Kidney (tissue), 14 donors: ENCODE results near the gene CNPY2. TPM values are rescaled to one million over a fixed set of nuclear protein-coding genes. Genes with fewer than 3 reads are reported as not detected.

ENCODE experiments used
- DNase-seq, 5 donors: peaks; one replicate each; pipeline ENCODE4 v3.0.0-alpha.2; 2013 to 2020
- FAIRE-seq: peaks from 2 replicates; lab custom pipeline; 2012; peaks lifted over from hg19 to GRCh38; lab: Jason Lieb, UNC
- H3K27ac ChIP-seq, 2 donors: one replicate each; pipeline ENCODE4 v1.7.0; 2013; ENCODE audit warnings: low read depth in 2 of 2, low read length in 2 of 2, inconsistent platforms in 1 of 2
- H3K27me3 ChIP-seq: one replicate; pipeline ENCODE4 v1.7.1; 2013; ENCODE audit warnings: low read length, inconsistent platforms; ENCODE audit not compliant: control insufficient read depth, insufficient read depth
- H3K36me3 ChIP-seq, 3 donors: one replicate each; pipeline versions ENCODE4 v1.7.0 to v1.7.1; 2013; ENCODE audit warnings: low read length in 3 of 3, control low read depth in 1 of 3, inconsistent platforms in 1 of 3; ENCODE audit not compliant: insufficient read depth in 3 of 3, control insufficient read depth in 2 of 3
- H3K4me1 ChIP-seq, 3 donors: one replicate each; pipeline versions ENCODE4 v1.7.0 to v1.7.1; 2013; ENCODE audit warnings: low read length in 3 of 3, inconsistent platforms in 1 of 3, low read depth in 1 of 3; ENCODE audit not compliant: control insufficient read depth in 2 of 3, insufficient read depth in 2 of 3
- H3K4me3 ChIP-seq, 3 donors: one replicate each; pipeline versions ENCODE4 v1.7.0 to v1.8.1; 2013; ENCODE audit warnings: low read length in 3 of 3, control low read depth in 1 of 3, inconsistent platforms in 1 of 3
- H3K9ac ChIP-seq, 3 donors: one replicate each; pipeline versions ENCODE4 v1.7.0 to v1.7.1; 2013; ENCODE audit warnings: low read length in 3 of 3, control low read depth in 1 of 3, inconsistent platforms in 1 of 3
- H3K9me3 ChIP-seq, 3 donors: one replicate each; pipeline versions ENCODE4 v1.7.0 to v1.7.1; 2013; ENCODE audit warnings: low read length in 3 of 3, control low read depth in 1 of 3, inconsistent platforms in 1 of 3; ENCODE audit not compliant: control insufficient read depth in 2 of 3, insufficient read depth in 1 of 3
- intact Hi-C: fragments of 100-400 bp; cut with DNase I; formaldehyde crosslinking; loops from one replicate; pipeline ENCODE4 v1.11.1; 2022
- polyA plus RNA-seq: library from polyadenylated mRNA; stranded (reverse); fragments of 350-450 nt; fragmentation: Illumina TruSeq; extraction: RNeasy Lipid Tissue Mini Kit (QIAGEN cat#74804); gene quantifications from one replicate; pipeline ENCODE4 v1.2.3, GENCODE V29; 2014; ENCODE audit warnings: low read depth, low replicate concordance; ENCODE audit not compliant: insufficient read depth
- total RNA-seq: library from RNA; stranded (reverse); fragmentation: NEBNext Ultra II Directional; extraction: Animal tissue kit (Norgen Biotek cat#: 25700); gene quantifications from one replicate; pipeline ENCODE4 v1.2.1, GENCODE V29; 2021
- TF ChIP-seq, protein P1 (sequence below): IDR thresholded peaks from 3 replicates; pipeline ENCODE4 v1.5.1; 2012; ENCODE audit warnings: mild to moderate bottlenecking, moderate library complexity, borderline replicate concordance; ENCODE audit not compliant: insufficient read depth; ENCODE audit errors: extremely low read depth
- donor health status: control.
- donor health status: control.
- donor health status: control.
- donor health status: control.
- donor health status: control.
- donor health status: DM: yes; HTN: yes; CAD: no.
- donor health status: Normal renal cell carcinoma (clear cell type).

CNPY2 gene
- total and polyA plus RNA-seq, 2 donors from 2014 or later = 112 to 156 TPM

DNA sequence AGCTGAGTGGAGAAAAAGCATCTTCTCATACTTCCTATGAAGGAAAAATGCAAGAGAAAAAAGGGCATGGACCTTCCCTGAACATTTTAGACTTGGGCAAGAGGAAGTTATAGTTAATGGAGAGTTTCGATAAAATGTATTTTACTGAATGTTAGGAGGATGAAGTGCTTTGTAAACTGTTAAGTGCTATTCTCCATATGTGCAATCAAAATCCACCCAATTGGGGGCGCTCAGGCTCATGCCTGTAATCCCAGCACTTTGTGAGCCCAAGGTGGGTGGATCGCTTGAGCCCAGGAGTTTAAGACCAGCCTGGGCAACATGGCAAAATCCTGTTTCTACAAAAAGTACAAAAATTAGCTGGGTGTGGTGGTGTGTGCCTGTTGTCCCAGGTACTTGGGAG, 1.9 kb upstream of the CNPY2 start:
- FAIRE-seq = no peak
- intact Hi-C loops = no loop called here

DNA sequence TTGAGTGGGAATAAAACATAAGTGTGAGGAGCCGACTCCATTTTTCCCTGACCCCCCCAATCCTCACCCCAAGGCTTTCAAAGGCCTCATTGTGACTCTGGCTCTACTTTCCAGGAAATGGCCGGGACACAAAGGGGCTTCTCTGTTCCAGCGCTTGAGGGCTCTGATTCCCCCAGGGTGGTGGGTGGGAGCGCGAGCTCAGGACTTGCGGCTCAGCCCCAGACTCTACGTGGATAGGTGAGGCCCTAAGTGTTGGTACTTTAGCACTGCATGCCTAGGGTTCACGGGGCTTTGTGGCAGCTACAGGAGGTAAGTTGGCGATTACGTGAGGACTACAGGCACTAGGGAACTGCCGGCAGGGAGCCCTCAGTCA, 553 bp downstream of the CNPY2 start:
- peak overlapping the region; percentile 91 to 99 (median 96) for H3K9ac ChIP-seq
- no peaks in the 10 kb centered on the region for H3K9me3 ChIP-seq
- H3K27me3 ChIP-seq = no peaks in the 10 kb centered on the region
- DNase-seq = peak; percentile 18 to 70 (median 56)
- H3K27ac ChIP-seq = peak overlapping the region; percentile 95 to 96
- H3K4me3 ChIP-seq = peak overlapping the region; percentile 86 to 97 (median 94)
- peaks cover 2 to 8% (median 7%) of the 10 kb centered on the region in 3 donors for H3K4me1 ChIP-seq
- TF ChIP-seq, protein P1, sequence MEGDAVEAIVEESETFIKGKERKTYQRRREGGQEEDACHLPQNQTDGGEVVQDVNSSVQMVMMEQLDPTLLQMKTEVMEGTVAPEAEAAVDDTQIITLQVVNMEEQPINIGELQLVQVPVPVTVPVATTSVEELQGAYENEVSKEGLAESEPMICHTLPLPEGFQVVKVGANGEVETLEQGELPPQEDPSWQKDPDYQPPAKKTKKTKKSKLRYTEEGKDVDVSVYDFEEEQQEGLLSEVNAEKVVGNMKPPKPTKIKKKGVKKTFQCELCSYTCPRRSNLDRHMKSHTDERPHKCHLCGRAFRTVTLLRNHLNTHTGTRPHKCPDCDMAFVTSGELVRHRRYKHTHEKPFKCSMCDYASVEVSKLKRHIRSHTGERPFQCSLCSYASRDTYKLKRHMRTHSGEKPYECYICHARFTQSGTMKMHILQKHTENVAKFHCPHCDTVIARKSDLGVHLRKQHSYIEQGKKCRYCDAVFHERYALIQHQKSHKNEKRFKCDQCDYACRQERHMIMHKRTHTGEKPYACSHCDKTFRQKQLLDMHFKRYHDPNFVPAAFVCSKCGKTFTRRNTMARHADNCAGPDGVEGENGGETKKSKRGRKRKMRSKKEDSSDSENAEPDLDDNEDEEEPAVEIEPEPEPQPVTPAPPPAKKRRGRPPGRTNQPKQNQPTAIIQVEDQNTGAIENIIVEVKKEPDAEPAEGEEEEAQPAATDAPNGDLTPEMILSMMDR = no peak
- intact Hi-C loops = no loop called here
- FAIRE-seq = no peak
- H3K36me3 ChIP-seq = peaks cover 5 to 11% (median 10%) of the 10 kb centered on the region in 3 donors

More for the DNA sequence above, 1.9 kb upstream of the CNPY2 start:
- Histone ChIP-seq H3K4me1 (peaks cover 2 to 8% (median 7%) of the 10 kb centered on the region in 3 donors), H3K36me3 (peaks cover 0 to 19% (median 15%) of the 10 kb centered on the region in 3 donors), H3K4me3 (no peak overlapping the region), H3K27ac (no peak overlapping the region), H3K27me3 (no peaks in the 10 kb centered on the region), H3K9ac (no peak overlapping the region), H3K9me3 (no peaks in the 10 kb centered on the region)
- DNase-seq = peak in 1 of 5 donors; percentile 10
- TF ChIP-seq, protein P1 = no peak

DNA sequence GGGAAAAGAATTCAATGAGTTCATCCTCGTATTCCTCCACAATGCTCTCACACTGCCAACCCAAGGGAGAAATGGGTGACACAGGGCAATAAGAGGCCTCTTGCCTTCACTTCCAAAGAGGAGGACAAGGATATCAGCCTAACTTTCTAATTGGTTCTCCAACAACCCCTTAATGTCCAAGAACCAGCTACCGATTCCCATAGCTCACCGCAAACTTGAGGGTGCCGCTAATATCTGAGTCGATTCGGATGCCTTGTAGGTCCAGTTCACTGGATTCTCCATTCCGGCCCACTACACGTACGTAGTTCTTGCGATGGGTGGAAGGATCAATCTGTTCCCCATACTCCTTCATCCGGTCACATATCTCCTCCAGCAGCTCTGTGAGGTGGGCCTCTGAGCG, 4.8 kb downstream of the CNPY2 start:
- no peaks in the 10 kb centered on the region for H3K9me3 ChIP-seq
- no peak for FAIRE-seq
- TF ChIP-seq, protein P1 = no peak
- intact Hi-C loops = no loop called here
- no peaks in the 10 kb centered on the region for H3K27me3 ChIP-seq
- H3K36me3 ChIP-seq = peaks cover 5 to 10% (median 9%) of the 10 kb centered on the region in 3 donors
- peaks cover 2 to 8% (median 7%) of the 10 kb centered on the region in 3 donors for H3K4me1 ChIP-seq
- no peak overlapping the region for H3K4me3 ChIP-seq
- no peak for DNase-seq
- H3K9ac ChIP-seq = no peak overlapping the region
- no peak overlapping the region for H3K27ac ChIP-seq

DNA sequence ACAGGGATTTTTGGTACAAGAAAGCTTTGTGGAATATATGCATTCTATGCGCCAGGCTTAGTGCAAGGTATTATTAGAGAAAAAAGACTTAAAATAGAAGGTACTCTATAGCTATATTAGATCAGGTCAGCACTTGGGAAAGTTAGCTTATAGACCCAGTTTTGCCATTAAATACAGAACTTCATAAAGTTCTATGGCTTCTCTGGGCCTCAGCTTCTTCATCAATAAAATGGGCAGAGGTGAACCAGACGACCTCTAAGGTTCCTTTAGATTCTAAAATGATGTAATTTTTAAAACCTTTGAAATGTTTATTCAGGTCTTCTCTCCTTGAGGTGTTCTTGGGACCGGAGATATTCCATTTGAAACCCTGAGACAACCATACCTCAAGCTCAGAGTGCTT, 7.1 kb downstream of the CNPY2 start:
- no peaks in the 10 kb centered on the region for H3K4me1 ChIP-seq
- H3K27ac ChIP-seq = no peak overlapping the region
- no peak overlapping the region for H3K9ac ChIP-seq
- DNase-seq = no peak
- no peaks in the 10 kb centered on the region for H3K9me3 ChIP-seq
- FAIRE-seq = no peak
- peaks cover 5 to 18% (median 10%) of the 10 kb centered on the region in 3 donors for H3K36me3 ChIP-seq
- no peak overlapping the region for H3K4me3 ChIP-seq
- no peaks in the 10 kb centered on the region for H3K27me3 ChIP-seq
- TF ChIP-seq, protein P1 = no peak
- intact Hi-C loops = no loop called here
